ENCODE results near the gene TNFRSF8.
"Not testable (repeated sequence)": the region's sequence is repeated elsewhere in the genome, so short reads cannot be mapped to it uniquely, and the experiment has no call there.

Gene TNFRSF8

GRCh38 chr1:12038356-12039163 lies 24.5 kb upstream of the TNFRSF8 start:
- DNase-seq (ENCODE audit: low read depth): no peak

DNA sequence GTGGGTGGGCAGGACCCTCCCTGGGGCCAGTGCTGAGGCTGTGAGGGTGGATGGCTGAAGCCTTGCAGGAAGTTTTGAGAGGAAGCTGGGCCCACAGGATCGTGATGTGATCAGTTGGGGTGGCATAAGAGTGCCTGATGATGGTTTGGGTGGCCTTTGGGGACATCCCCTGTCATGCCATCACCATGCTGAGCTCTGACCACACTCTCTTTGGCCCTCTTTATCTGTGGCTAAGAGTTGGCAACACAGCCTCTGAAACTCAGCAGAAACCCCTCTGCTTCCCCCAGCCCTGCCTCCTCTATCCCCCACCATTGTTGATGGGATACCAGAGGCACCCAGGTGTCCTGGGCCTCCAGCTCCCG lies 24.0 kb upstream of the TNFRSF8 start:
- no peak for DNase-seq (ENCODE audit: low read depth)

- DNase-seq (ENCODE audit: low read depth): not testable (repeated sequence)
Observed at GRCh38 chr1:12039824-12040456, 23.2 kb upstream of the TNFRSF8 start.

GRCh38 chr1:12040457-12041051 lies 22.5 kb upstream of the TNFRSF8 start:
- DNase-seq (ENCODE audit: low read depth): peak; percentile 98

DNA sequence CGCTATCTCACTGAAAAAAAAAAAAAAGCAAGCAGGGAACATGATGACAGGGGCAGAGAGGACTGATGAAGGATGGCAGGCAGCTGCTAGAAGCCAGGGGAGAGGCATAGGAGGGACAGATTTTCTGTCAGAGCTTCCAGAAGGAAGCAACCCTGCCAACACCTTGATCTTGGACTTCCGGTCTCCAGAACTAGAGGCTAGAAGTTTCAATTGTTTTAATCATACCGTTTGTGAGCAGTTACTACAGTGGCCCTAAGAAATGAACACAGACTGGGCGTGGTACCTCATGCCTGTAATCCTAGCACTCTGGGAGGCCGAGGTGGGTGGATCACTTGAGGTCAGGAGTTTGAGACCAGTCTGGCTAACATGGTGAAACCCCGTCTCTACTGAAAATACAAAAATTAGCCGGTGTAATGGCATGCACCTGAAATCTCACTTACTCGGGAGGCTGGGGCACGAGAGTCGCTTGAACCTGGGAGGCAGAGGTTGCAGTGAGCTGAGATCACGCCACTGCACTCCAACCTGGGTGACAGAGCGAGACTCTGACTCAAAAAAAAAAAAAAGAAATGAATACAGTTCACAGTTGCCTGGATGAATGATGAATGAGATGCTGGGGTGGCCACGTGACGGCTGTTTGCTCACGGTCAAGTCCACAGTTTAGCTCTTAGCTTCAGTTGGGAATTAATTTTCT lies 18.8 kb upstream of the TNFRSF8 start:
- not testable (repeated sequence) for DNase-seq (ENCODE audit: low read depth)

- no peak for DNase-seq (ENCODE audit: low read depth)
Observed at GRCh38 chr1:12046749-12047119, 16.4 kb upstream of the TNFRSF8 start.

DNA sequence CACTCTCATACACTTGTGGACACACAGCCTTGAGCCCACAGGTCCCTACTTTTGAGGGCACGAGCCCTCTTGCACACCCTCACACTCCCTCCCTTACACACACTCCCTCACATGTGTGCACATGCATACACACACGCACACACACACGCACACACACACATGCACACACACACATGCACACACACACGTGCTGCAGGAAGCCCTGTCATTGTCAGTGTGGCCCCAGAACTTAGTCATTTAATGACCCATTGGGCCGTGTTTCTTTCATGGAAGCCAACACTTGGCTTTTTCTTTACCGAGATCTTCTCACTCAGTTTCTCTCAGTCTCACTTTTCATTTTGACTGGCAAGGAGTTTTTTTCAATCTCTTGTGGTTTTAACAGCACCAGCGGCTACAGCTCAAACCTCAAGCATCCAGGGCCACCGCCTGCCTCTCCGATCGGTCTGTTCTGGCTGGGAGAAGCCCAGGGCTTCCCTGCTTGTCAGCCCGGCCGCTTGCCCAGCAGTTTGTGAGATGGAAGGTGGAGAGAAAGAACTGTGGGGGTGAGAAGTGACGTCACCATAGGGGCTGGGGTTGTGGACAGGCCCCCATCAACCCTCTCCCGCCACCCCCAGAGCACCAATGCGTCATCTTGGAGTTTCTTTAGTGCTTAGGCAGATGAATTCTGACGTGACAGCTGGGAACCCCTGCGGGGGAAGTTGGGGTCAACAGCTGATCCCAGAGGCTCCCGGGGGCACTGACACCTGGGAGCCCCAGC lies 15.8 kb upstream of the TNFRSF8 start:
- DNase-seq (ENCODE audit: low read depth): no peak

DNA sequence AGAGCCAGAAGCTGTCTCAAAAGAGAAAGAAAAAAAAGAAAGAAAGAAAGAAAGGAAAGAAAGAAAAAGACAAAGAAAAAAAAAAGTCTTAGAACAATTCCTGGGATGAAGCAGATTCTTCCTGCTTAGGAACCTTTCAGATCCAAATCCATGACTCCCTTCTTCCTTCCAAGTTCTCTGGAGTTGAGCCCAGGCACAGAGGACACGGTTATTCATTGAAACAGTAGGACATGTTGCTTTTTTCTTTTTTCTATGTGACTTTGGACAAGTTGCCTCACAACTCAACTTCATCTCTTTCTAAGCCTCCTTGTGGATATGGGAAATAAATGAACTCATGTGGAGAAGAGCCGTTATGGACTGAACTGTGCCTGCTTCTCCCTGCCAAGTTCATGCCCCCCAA lies 14.7 kb upstream of the TNFRSF8 start:
- DNase-seq (ENCODE audit: low read depth): no peak

DNA sequence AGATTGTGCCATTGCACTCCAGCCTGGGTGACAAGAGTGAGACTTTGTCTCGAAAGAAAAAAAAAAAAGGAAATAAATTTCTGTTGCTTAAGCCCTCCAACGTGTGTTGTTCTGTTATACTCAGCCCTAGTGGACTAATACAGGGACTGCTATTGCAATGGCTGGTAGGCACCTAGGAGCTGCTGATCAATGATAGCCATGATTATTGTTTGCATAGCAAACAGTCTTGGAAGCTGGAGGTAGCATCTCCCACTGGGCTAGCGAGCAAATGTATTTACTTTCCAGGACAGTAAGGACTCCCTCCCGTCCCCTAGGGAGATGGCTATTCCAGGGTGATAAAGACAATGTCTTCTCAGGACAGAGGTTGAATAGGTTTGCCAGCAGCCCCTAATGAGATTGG lies 13.5 kb upstream of the TNFRSF8 start:
- no peak for DNase-seq (ENCODE audit: low read depth)

- DNase-seq (ENCODE audit: low read depth): no peak
Observed at GRCh38 chr1:12051361-12051760, 11.7 kb upstream of the TNFRSF8 start.

- DNase-seq (ENCODE audit: low read depth): peak; percentile 64
Observed at GRCh38 chr1:12052008-12052573, 11.0 kb upstream of the TNFRSF8 start.

DNA sequence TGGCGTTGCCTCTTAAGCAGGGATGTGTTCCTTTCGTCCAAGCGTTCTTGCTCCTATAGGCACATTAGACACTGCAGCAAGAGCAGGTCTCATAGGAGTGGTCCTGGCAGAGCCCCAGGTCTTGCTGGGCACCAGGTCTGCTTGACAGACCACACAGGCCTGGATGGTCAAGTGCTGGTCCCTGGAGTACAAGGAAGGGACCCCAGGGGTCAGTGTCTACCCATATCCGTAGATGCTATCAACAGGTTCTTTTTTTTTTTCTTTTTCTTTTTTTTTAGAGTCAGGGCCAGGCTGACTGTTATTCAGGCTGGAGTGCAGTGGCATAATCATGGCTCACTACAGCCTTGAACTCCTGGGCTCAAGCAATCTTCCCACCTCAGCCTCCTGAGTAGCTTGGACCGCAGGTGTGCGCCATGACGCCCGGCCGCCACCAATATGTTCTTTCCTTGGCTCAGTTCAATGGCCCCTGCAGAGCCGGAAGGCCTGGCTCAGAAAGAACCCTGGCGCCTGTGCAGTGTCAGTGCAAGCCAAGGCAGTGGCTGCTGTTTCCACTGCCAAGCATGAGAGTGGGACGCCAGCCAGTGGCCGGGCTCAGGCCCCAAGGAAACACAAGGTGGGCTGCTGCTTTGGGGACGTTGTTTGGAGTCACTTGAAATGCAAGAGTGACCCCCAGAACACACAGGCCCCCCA lies 10.0 kb upstream of the TNFRSF8 start:
- DNase-seq (ENCODE audit: low read depth): no peak

DNA sequence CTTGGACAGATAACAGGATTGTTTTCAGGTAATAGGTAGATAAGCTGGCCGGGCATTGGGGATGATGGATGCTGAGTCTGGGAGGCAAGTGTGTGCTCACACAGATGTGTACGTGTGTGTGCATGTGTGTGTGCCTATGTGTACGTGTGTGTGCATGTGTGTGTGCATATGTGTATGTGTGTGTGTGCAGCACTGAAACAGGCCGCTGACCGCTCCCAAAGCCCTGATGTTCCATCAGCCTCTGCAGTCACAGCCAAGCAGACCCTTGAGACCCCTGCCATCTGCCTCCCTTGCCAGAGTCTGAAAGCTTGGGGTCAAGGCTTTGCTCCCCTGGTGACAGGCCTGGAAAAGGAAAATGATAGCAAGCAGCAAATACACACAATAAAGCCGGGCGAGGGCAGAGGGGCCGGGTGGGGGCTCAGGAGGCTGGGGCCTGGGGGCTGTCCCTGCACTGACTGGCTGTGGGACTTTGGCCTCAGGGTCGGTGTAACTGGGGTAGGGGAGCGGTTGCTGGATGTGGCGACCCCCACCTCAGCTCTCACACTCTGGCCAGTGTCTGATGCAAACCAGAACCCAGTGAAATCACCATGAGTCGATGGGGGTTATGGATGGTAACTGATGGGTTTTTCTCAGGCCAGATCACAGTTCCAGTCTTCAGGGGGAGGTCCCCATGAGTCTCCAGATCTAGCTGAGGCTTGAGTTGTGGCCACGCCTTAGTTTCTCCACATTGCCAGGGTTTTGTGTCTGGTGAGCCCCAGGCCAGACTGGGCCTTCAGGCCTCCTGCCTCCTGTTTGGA lies 9.2 kb upstream of the TNFRSF8 start:
- no peak for DNase-seq (ENCODE audit: low read depth)

DNA sequence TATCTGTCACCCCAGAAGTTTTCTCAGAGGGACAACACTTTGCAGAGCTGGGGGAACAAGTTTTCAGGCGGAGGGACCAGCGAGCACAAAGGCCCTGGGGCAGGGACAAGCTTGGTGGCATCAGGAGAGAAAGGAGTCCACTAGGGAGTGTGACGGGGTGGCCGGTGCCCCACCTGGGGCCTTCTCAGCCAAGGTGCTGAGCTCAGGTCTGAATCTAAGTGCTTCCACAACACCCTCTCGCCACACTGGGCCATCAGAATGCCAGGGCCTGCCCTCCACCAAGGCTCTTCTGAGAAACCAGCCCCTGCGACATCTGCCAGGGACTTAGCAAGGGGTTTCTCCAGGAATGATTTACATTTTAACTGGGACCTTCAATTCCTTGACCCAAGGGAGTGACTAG lies 7.8 kb upstream of the TNFRSF8 start:
- no peak for DNase-seq (ENCODE audit: low read depth)

- no peak for DNase-seq (ENCODE audit: low read depth)
Observed at GRCh38 chr1:12056331-12056841, 6.7 kb upstream of the TNFRSF8 start.

DNA sequence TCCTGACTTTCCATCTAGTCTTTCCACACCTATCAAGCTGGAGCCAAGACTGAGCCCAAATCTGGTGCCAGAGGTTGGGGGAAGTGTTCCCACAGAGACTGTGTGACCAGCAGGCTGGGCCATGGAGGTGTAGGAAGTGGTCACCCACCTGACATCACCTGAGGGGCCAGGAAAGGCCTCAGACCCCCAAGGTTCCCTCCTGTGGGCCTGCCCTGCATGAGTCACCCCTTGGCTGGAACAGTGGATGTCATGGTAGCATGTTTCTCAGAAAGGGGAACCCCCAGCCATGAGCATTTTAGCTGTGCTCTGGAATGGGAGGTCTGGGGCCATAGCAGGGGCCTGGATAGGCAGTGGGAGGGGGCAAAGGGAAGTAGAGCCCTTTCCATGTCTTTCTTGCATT lies 5.7 kb upstream of the TNFRSF8 start:
- DNase-seq (ENCODE audit: low read depth): no peak

DNA sequence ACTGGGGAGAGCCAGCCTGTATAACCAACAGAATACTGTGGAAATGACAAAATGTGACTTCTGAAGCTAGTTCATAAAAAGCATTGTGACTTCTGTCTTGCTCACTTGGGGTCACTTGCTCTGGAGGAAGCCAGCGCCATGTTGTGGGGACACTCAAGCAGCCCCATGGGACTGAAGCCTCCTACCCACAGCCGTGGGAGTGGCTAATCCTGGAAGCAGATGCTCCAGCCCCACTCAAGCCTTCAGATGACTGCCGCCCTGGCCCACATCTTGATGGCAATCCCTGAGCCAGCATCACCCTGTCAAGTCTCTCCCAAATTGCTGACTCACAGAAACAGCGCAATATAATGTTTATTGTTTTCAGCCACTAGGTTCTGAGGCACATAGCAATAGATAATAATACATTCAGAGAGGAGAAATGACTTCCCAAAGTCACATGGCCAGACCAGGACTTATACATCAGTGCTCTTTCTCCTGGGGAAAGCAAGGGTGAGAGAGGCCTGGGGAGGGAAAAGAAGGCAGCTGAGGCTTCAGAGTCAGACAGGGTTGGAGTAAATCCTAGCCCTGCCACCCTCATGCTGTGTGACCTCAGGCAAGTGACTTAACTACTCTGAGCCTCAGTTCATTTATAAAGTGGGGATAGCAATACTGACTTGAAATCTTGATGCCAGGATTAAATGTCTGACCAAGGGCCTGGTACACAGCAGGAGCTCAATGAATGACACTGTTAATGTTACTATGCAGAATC lies 5.0 kb upstream of the TNFRSF8 start:
- no peak for DNase-seq (ENCODE audit: low read depth)

DNA sequence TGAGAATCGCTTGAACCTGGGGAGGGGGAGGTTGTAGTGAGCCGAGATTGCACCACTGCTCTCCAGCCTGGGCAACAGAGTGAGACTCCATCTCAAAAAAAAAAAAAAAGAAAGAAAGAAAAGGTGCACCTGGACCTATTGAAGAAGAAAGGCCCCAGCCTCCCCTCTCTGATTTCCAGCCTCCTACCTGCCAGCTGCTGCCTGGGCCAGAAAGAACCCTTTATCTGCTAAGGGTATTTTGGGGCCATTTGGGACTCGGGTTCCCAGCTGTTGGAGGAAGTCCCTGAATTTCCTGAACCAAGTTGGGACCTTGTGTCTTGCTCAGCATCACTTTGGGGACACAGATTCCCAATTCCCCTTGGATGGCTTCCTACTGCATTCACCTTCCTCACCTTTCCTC lies 3.9 kb upstream of the TNFRSF8 start:
- no peak for DNase-seq (ENCODE audit: low read depth)

GRCh38 chr1:12059722-12060464 lies 3.2 kb upstream of the TNFRSF8 start:
- DNase-seq (ENCODE audit: low read depth): no peak

Data from HS-5 (cell line).